Measurements from ENCODE around the gene C1QC.

Gene C1QC

DNA sequence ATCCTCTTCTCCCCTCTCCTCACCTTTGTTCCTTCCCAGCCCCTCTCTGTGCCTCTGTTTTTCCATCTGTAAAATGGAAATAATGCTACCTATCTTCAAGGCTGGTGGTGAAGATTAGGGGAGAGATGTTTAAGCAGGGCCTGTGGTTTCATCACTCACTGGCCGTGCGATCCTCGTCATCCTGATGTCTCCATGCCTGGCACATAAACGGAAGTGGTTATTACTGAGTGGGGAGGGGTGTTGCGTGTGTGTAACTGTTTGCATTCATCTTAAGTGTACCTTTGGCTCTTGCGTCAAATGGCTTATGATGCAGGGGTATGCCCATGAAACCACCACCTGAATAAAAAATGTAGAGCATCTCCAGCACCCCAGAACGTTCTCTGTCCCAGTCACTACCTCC, 24.2 kb upstream of the C1QC start:
- DNase-seq (ENCODE audit: low read depth), result no peak

DNA sequence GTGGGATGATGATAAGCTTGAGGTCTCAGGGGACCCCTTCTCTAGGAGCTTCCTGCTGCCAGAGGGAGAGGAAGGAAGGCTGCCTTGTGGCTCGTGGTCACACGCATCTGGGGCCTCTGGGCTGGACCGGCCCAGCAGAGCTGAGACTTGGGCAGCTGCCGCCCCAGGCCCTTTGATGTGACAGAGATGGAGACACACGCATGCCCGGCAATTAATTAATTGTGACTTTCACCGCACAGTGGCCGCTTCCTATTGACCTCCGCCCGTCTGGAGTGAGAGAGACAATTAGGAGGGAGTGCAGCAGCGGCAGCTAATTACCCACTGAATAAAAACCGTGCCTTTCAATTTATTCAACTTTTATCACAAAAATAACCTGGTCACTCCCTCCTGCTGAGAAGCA, 23.6 kb upstream of the C1QC start:
- DNase-seq (ENCODE audit: low read depth), result no peak

DNA sequence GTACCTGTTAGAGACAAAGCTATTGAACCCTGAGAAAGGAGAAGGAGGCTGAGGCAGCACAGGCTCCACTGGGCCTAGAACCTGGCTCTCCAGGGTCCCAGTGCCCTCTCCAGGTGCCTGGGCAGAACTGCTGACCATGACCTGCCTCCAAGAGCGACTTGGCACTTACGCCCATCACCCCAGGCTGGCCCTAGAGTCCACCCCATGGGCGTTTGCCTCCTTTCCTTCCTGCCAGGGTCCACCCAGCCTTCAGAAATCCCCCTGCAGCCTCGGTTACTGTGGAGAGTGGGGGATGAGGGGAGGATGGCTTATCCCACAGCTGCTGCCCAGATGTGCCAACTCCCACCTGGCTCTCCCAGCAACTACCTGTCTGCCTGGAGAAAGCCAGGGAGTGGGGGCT, 21.7 kb upstream of the C1QC start:
- no peak for DNase-seq (ENCODE audit: low read depth)

- DNase-seq (ENCODE audit: low read depth), result no peak
These were observed 18.0 kb upstream of the C1QC start for GRCh38 chr1:22625262-22625925.

- DNase-seq (ENCODE audit: low read depth), result no peak
These were observed 16.9 kb upstream of the C1QC start for GRCh38 chr1:22626237-22627157.

DNA sequence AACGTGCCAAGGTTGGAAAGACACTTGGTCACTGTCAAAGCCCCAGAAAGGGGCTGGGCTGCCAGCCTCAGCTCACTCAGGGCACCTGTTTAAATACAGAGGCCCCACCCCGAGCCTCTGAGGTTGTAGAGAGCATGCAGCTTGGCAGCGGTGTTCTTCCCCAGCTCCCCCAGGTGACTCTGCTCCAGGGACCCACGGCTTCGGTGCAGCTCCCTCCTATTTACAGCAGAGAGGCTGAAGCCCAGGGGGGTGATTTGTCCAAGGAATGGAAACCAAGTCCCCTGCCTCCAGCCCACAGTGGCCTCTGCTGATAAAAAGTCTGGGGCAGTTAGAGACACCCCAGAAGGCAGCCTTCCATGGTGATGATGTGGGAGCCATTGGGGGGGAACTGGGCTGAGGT, 16.1 kb upstream of the C1QC start:
- DNase-seq (ENCODE audit: low read depth), result no peak

GRCh38 chr1:22628698-22629444, 14.6 kb upstream of the C1QC start:
- DNase-seq (ENCODE audit: low read depth), result no peak

GRCh38 chr1:22629886-22630285, 13.5 kb upstream of the C1QC start:
- DNase-seq (ENCODE audit: low read depth), result no peak

DNA sequence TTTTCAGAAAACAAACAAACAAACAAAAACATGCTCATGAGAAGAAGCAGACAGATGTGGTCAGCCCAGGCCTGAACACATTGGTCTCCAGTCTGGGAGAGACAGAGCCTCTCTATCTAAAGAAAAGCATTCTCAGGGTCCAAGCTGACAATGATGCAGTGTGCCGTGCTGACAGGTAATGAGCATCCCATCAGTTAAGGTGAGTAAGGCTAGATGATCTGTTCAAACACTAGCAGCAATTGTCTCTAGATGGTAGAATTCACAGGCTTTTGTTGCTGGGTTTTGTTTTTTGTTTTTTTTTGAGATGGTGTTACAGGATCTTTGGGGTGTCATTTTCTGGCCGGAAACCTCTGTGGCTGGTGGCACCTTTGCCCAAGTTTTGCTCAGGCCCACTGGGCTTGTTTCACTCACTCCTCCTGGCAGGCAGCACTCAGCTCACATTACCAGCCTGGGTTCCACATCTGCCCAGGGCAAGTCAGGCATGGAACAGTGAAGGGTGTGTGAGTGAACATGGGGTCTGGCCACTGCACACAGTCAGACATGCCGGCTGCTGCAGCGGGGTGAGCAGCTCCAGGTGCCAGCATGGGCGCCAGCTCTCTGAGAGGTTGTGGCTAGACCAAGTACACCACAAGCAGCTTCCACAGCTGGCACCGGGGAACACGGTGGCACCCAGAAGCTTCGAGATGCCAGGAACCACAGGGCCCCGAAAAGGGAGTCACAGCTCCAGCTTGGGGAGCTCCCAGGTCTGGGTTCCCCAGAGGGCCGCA, 9.6 kb upstream of the C1QC start:
- DNase-seq (ENCODE audit: low read depth), result no peak

DNA sequence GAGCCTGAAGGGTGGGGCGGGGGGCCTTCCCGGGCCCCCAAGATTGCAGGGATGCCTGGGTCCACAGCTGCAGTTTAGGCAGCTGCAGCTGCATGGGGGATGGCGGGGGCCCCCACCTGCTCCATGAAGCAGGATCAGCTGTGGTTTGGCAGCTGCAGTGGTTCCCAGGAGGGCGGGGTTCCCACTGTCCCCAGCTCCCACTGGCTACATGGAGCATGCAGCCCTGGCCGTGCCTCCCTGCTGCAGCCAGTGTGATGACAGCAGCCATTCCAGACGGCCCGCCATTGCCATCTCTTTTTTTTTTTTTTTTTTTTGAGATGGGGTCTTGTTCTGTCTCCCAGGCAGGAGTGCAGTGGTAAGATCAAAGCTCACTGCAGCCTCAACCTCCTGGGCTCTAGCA, 8.0 kb upstream of the C1QC start:
- no peak for DNase-seq (ENCODE audit: low read depth)

DNA sequence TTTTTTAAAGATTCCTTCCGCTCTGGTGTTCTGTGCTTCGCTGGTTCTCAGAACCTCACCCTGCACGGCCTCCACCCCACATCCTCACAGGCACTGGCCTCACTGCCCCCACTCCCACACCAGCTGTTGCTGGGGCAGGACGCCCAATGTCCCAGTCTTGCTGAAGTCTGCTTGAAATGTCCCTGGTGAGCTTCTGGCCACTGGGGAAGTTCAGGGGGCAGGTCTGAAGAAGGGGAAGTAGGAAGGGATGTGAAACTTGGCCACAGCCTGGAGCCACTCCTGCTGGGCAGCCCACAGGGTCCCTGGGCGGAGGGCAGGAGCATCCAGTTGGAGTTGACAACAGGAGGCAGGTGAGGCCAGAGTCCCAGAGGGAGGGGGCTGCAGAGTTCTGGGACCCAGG, 7.1 kb upstream of the C1QC start, which contains the start of gene C1QA:
C1QA (plus strand) TSS at position 276 of the 400 bp plus-strand sequence. CDS start 989 bp downstream, outside the sequence.
- DNase-seq (ENCODE audit: low read depth), result no peak

- DNase-seq (ENCODE audit: low read depth), result no peak
These were observed 6.5 kb upstream of the C1QC start for GRCh38 chr1:22636927-22637326.

DNA sequence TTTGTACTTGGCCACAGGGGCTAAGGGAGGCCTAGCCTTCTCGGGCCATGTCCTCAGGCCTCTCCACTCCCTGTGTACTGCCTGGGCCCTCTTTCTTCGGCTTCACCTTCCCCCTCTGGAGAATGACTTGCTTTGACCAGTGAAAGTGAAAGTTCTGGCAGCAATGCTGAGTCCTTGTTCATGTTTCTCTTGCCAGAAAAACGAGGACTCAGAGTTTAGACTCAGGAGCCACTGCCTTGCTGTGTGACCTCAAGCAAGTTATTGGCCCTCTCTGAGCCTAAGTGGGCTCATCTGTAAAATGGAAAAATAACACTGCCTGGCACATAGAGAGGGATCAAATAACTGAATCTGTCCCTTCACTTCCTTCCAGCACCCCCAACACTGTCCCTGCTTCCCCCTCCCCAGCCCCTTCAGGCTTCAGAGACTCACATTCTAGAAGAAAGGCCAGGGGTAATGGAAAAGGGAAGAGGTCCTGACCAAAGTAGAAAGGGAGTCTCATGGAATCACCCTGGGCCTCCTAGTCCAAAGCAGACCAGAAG, 5.5 kb upstream of the C1QC start:
- no peak for DNase-seq (ENCODE audit: low read depth)

GRCh38 chr1:22638476-22639234, 4.8 kb upstream of the C1QC start:
- no peak for DNase-seq (ENCODE audit: low read depth)

- no peak for DNase-seq (ENCODE audit: low read depth)
These were observed 4.1 kb upstream of the C1QC start for GRCh38 chr1:22639286-22639685.

GRCh38 chr1:22641247-22641646, 2.2 kb upstream of the C1QC start:
- no peak for DNase-seq (ENCODE audit: low read depth)

DNA sequence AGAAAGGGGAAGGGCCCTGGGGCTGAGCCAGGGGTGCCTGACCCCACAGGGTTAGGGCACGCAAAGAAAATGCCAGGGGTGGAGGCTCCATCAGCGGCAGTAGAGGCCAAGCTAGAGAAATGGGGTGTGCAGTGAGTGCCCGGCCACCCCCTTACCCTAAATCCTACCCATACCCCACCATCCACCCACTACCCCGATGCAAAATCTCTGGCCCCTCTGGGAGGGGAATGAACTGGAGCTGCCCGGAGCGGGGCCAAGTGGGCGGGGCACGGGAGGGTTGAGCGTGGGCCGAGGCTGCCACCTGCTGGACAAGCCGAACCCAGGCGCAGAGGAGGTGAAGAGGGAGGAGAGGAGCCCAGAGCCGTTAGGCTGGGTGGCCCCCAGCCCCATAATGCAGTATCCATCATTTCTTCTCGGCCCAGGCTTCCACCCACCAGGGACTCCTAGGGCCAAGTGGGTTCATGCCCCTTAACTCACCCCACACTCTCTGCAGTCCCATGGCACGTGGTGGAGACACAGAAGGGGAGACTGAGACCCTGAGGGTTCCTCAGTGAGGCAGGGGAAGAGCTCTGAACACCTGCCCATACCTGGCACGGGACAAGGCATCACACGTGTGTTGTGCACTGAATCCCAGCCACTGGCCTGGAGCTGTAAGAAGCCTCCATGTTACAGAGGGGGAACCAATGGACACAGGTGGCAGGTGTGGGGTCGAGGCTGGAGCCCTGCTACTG, 1.4 kb upstream of the C1QC start:
- DNase-seq (ENCODE audit: low read depth), result peak; percentile 20

- no peak for DNase-seq (ENCODE audit: low read depth)
These were observed 495 bp downstream of the C1QC start for GRCh38 chr1:22643928-22644327.

- DNase-seq (ENCODE audit: low read depth), result no peak
These were observed 2.5 kb downstream of the C1QC start for GRCh38 chr1:22645931-22646330.

DNA sequence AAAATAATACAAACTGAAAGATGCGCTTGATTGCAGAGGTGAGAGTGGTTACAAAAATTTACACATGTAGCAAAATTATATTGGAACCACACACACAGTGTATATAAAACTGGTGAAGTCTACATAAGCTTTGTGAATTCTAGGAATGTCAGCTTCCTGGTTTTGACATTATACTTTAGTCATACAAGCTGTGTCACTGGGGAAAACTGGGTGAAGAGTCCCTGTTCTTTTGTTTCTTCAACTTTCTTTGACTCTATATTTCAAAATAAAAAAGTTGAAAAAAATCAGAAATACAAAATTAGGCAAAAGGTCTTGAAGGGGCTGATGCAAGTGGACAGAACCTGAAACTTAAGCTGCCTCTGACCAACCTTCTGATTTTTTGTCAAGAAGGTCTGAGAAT, 3.0 kb downstream of the C1QC start:
- no peak for DNase-seq (ENCODE audit: low read depth)
